Neural crest cell (in vitro differentiated cells): ENCODE data around the gene PLEKHG1. TPM values are rescaled to one million over a fixed set of nuclear protein-coding genes. Genes with fewer than 3 reads are reported as not detected.

Experiments used
- DNase-seq: peaks from one replicate; pipeline ENCODE4 v3.0.0; 2021; ENCODE audit warnings: low read depth, mixed read lengths, low spot score
- H3K27ac Mint-ChIP-seq: one replicate; pipeline ENCODE4 v1.8.0; 2021; ENCODE audit warnings: mild to moderate bottlenecking, mixed read lengths; ENCODE audit not compliant: unreplicated experiment
- H3K27me3 Mint-ChIP-seq: 2 replicates; pipeline ENCODE4 v1.8.0; 2021; ENCODE audit warnings: low read depth, mild to moderate bottlenecking, mixed read lengths
- H3K36me3 Mint-ChIP-seq: 2 replicates; pipeline ENCODE4 v1.8.0; 2021; ENCODE audit warnings: low read depth, mild to moderate bottlenecking, mixed read lengths
- H3K4me1 Mint-ChIP-seq: 2 replicates; pipeline ENCODE4 v1.8.0; 2021; ENCODE audit warnings: mixed read lengths
- H3K4me3 Mint-ChIP-seq: one replicate; pipeline ENCODE4 v1.8.0; 2021; ENCODE audit warnings: mild to moderate bottlenecking, mixed read lengths
- H3K9me3 Mint-ChIP-seq: 2 replicates; pipeline ENCODE4 v1.8.0; 2021; ENCODE audit warnings: mixed read lengths
- CTCF ChIP-seq: fragments of 200-600 bp; sonication (generic); conservative IDR thresholded peaks from 2 replicates; pipeline ENCODE4 v1.5.0; 2021; ENCODE audit warnings: antibody characterized with exemption, mild to moderate bottlenecking
- total RNA-seq: library from RNA; stranded (reverse); gene quantifications from 2 replicates; pipeline ENCODE4 v1.2.1, GENCODE V29; 2021

The PLEKHG1 gene
- total RNA-seq, 1 donor from 2014 or later: 25.7 TPM

GRCh38 chr6:150565945-150566344 lies 33.7 kb upstream of the PLEKHG1 start:
- Mint-ChIP-seq H3K27ac (peak overlapping the region; percentile 39), H3K9me3 (no peaks in the 10 kb centered on the region), H3K27me3 (no peaks in the 10 kb centered on the region), H3K36me3 (no peaks in the 10 kb centered on the region), H3K4me1 (peaks cover 54% of the 10 kb centered on the region), H3K4me3 (no peak overlapping the region)
- no peak for DNase-seq
- no peak for TF ChIP-seq CTCF

GRCh38 chr6:150566486-150566885 lies 33.2 kb upstream of the PLEKHG1 start:
- H3K27ac Mint-ChIP-seq: no peak overlapping the region
- H3K36me3 Mint-ChIP-seq: no peaks in the 10 kb centered on the region
- peaks cover 60% of the 10 kb centered on the region for H3K4me1 Mint-ChIP-seq
- no peak overlapping the region for H3K4me3 Mint-ChIP-seq
- no peak for DNase-seq
- no peaks in the 10 kb centered on the region for H3K27me3 Mint-ChIP-seq
- no peak for TF ChIP-seq CTCF
- no peaks in the 10 kb centered on the region for H3K9me3 Mint-ChIP-seq

GRCh38 chr6:150567380-150567779 lies 32.3 kb upstream of the PLEKHG1 start:
- Mint-ChIP-seq H3K4me3 (no peak overlapping the region), H3K27ac (peak overlapping the region; percentile 9), H3K36me3 (no peaks in the 10 kb centered on the region), H3K9me3 (no peaks in the 10 kb centered on the region), H3K27me3 (no peaks in the 10 kb centered on the region), H3K4me1 (peaks cover 65% of the 10 kb centered on the region)
- no peak for DNase-seq
- TF ChIP-seq CTCF: no peak

- Mint-ChIP-seq H3K9me3 (no peaks in the 10 kb centered on the region), H3K27ac (peak overlapping the region; percentile 9), H3K36me3 (no peaks in the 10 kb centered on the region), H3K4me3 (no peak overlapping the region), H3K27me3 (no peaks in the 10 kb centered on the region), H3K4me1 (peaks cover 70% of the 10 kb centered on the region)
- DNase-seq: no peak
- TF ChIP-seq CTCF: no peak
These were observed 31.8 kb upstream of the PLEKHG1 start for GRCh38 chr6:150567823-150568383.

- Mint-ChIP-seq H3K27ac (no peak overlapping the region), H3K4me1 (peaks cover 76% of the 10 kb centered on the region), H3K36me3 (no peaks in the 10 kb centered on the region), H3K4me3 (no peak overlapping the region), H3K27me3 (no peaks in the 10 kb centered on the region), H3K9me3 (no peaks in the 10 kb centered on the region)
- DNase-seq: no peak
- no peak for TF ChIP-seq CTCF
These were observed 31.1 kb upstream of the PLEKHG1 start for GRCh38 chr6:150568560-150568959.
